C4-2B (cell line): Measurements from ENCODE around the gene B2M.

Experiments
- CTCF ChIP-seq: fragments of 450-650 bp; conservative IDR thresholded peaks from 2 replicates; pipeline ENCODE4 v1.5.1; 2017; ENCODE audit warnings: mild to moderate bottlenecking
- ZFX ChIP-seq: fragments of 450-650 bp; IDR thresholded peaks from 2 replicates; pipeline ENCODE4 v1.6.1; 2017

GRCh38 chr15:44705986-44706385 is 5.3 kb upstream of the B2M start:
- TF ChIP-seq CTCF: no peak
- TF ChIP-seq ZFX: no peak
